Breast epithelium (tissue), 3 donors: ENCODE results near the gene CPNE5.

Experiments used
- POLR2AphosphoS5 ChIP-seq, 3 donors: sonication (generic); formaldehyde crosslinking; IDR thresholded peaks; one replicate each; pipeline ENCODE4 v1.6.1; 2017; ENCODE audit warnings: antibody characterized with exemption in 3 of 3
- TF ChIP-seq, protein P1 (sequence below), 3 donors: fragments of 450-650 bp; IDR thresholded peaks; one replicate each; pipeline ENCODE4 v1.5.1; 2016 to 2017; ENCODE audit warnings: antibody characterized with exemption in 3 of 3, mild to moderate bottlenecking in 3 of 3, moderate library complexity in 3 of 3

DNA sequence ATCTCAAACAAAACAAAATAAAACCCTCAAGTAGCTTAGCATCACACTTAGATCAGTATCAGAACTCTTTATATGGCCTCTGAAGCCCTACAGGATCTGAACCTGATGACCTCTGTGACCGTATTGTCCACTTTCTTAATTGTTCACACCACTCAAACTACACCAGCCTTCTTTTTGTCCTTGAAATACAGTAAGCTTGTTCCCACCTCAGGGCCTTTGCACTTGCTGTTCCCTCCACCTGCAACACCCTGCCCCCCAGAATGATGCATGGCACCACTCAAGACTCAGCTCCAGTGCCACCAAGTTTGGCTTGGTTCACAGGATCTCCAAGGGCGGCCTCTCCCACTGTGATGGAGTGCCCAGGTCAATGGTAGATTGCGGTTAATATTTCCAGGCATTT lies 25.7 kb downstream of the CPNE5 start:
- TF ChIP-seq, protein P1, sequence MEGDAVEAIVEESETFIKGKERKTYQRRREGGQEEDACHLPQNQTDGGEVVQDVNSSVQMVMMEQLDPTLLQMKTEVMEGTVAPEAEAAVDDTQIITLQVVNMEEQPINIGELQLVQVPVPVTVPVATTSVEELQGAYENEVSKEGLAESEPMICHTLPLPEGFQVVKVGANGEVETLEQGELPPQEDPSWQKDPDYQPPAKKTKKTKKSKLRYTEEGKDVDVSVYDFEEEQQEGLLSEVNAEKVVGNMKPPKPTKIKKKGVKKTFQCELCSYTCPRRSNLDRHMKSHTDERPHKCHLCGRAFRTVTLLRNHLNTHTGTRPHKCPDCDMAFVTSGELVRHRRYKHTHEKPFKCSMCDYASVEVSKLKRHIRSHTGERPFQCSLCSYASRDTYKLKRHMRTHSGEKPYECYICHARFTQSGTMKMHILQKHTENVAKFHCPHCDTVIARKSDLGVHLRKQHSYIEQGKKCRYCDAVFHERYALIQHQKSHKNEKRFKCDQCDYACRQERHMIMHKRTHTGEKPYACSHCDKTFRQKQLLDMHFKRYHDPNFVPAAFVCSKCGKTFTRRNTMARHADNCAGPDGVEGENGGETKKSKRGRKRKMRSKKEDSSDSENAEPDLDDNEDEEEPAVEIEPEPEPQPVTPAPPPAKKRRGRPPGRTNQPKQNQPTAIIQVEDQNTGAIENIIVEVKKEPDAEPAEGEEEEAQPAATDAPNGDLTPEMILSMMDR (IDR thresholded peaks at IDR 0.05): no peak
- TF ChIP-seq POLR2AphosphoS5 (IDR thresholded peaks at IDR 0.05): no peak
